Prostate gland (tissue), 2 donors: ENCODE results near the gene MSS51. TPM values are rescaled to one million over a fixed set of nuclear protein-coding genes. Genes with fewer than 3 reads are reported as not detected.

ENCODE experiments used
- DNase-seq: peaks from one replicate; pipeline ENCODE4 v3.0.0-alpha.2; 2019; ENCODE audit warnings: low spot score
- H3K27ac ChIP-seq, 2 donors: fragments of 200-600 bp; sonication (generic); 2 replicates each; pipeline ENCODE4 v1.5.1; 2017 to 2019
- H3K27me3 ChIP-seq: fragments of 200-600 bp; sonication (generic); replicated peaks from 2 replicates; pipeline ENCODE4 v1.5.1; 2019; ENCODE audit not compliant: insufficient read depth
- H3K36me3 ChIP-seq, 2 donors: fragments of 200-600 bp; sonication (generic); 1 replicate in 1 of 2; 2 replicates in 1 of 2; pipeline versions ENCODE4 v1.5.1 to v1.8.1; 2017 to 2019
- H3K4me1 ChIP-seq: fragments of 200-600 bp; sonication (generic); replicated peaks from 2 replicates; pipeline ENCODE4 v1.5.1; 2019
- H3K4me3 ChIP-seq, 2 donors: fragments of 200-600 bp; sonication (generic); 2 replicates each; pipeline ENCODE4 v1.5.1; 2017 to 2019
- H3K9me3 ChIP-seq: fragments of 200-600 bp; sonication (generic); 2 replicates; pipeline ENCODE4 v1.5.1; 2017
- CTCF ChIP-seq, 4 experiments: fragments of 200-600 bp in 2 of 4; fragments of 450-650 bp in 2 of 4; sonication (generic) in 2 of 4; IDR thresholded peaks; 1 replicate in 3 of 4; 2 replicates in 1 of 4; pipeline ENCODE4 v1.5.1; 2016 to 2019; ENCODE audit warnings: antibody characterized with exemption in 4 of 4, mild to moderate bottlenecking in 2 of 4, moderate library complexity in 2 of 4
- POLR2A ChIP-seq: fragments of 450-650 bp; IDR thresholded peaks from one replicate; pipeline ENCODE4 v1.6.1; 2016; ENCODE audit warnings: antibody characterized with exemption, mild to moderate bottlenecking
- POLR2AphosphoS5 ChIP-seq: sonication (generic); formaldehyde crosslinking; IDR thresholded peaks from one replicate; pipeline ENCODE4 v1.6.1; 2017; ENCODE audit warnings: antibody characterized with exemption
- WGBS: methylation state at CpG from one replicate; pipeline ENCODE4 v1.1.5; 2018; 5-methylcytosine and 5-hydroxymethylcytosine counted together
- intact Hi-C: fragments of 100-400 bp; cut with DNase I; formaldehyde crosslinking; loops from one replicate; pipeline ENCODE4 v1.14.2; 2022
- total RNA-seq, 2 donors: library from RNA; depleted of rRNA; stranded (reverse); fragments of >200 nt; gene quantifications; one replicate each; pipeline ENCODE4 v1.1.0, GENCODE V29; 2016

The MSS51 gene
- total RNA-seq, 2 donors from 2014 or later, result 2.2 to 2.4 TPM

- DNase-seq, result no peak
- Histone ChIP-seq H3K36me3 (peaks cover 4 to 7% of the 10 kb centered on the region in 2 donors), H3K4me3 (no peak overlapping the region), H3K27me3 (no peaks in the 10 kb centered on the region), H3K27ac (no peak overlapping the region), H3K9me3 (no peaks in the 10 kb centered on the region), H3K4me1 (no peaks in the 10 kb centered on the region)
- TF ChIP-seq POLR2AphosphoS5 (no peak), CTCF (IDR thresholded peaks at IDR 0.05) (no peak), POLR2A (no peak)
- intact Hi-C loops, result no loop called here
- 94% methylated on average over 4 of the region's 4 CpGs for WGBS
These were observed 45.1 kb downstream of the MSS51 start for GRCh38 chr10:73388228-73388627.

- Histone ChIP-seq H3K9me3 (no peaks in the 10 kb centered on the region), H3K4me1 (no peaks in the 10 kb centered on the region), H3K27ac (no peak overlapping the region), H3K27me3 (no peaks in the 10 kb centered on the region), H3K4me3 (no peak overlapping the region), H3K36me3 (peaks cover 7 to 9% of the 10 kb centered on the region in 2 donors)
- intact Hi-C loops, result no loop called here
- DNase-seq, result no peak
- WGBS, result 94% methylated on average over 7 of the region's 7 CpGs
- no peak for TF ChIP-seq POLR2AphosphoS5
- no peak for TF ChIP-seq POLR2A
- TF ChIP-seq CTCF (IDR thresholded peaks at IDR 0.05), result no peak
These were observed 46.8 kb downstream of the MSS51 start for GRCh38 chr10:73386583-73386982.

- DNase-seq, result no peak
- Histone ChIP-seq H3K4me1 (no peaks in the 10 kb centered on the region), H3K9me3 (no peaks in the 10 kb centered on the region), H3K27me3 (no peaks in the 10 kb centered on the region), H3K36me3 (peaks cover 8 to 9% of the 10 kb centered on the region in 2 donors), H3K27ac (no peak overlapping the region), H3K4me3 (no peak overlapping the region)
- TF ChIP-seq POLR2A, result no peak
- no peak for TF ChIP-seq POLR2AphosphoS5
- TF ChIP-seq CTCF (IDR thresholded peaks at IDR 0.05), result no peak
- WGBS, result 78% methylated on average over 1 of the region's 1 CpG
- intact Hi-C loops, result no loop called here
These were observed 54.2 kb downstream of the MSS51 start for GRCh38 chr10:73379064-73379748.

GRCh38 chr10:73376679-73377078 is 56.7 kb downstream of the MSS51 start:
- 41% methylated on average over 3 of the region's 3 CpGs for WGBS

More at GRCh38 chr10:73376679-73377078, 56.7 kb downstream of the MSS51 start:
- intact Hi-C loops, result no loop called here
- TF ChIP-seq POLR2A (no peak), POLR2AphosphoS5 (no peak), CTCF (IDR thresholded peaks at IDR 0.05) (no peak)
- Histone ChIP-seq H3K9me3 (no peaks in the 10 kb centered on the region), H3K4me3 (no peak overlapping the region), H3K27me3 (no peaks in the 10 kb centered on the region), H3K4me1 (no peaks in the 10 kb centered on the region), H3K36me3 (peaks cover 5 to 9% of the 10 kb centered on the region in 2 donors), H3K27ac (no peak overlapping the region)
- no peak for DNase-seq

Other genes starting within 250 kb of the MSS51 start
- 10 to 100 TPM; 17.4 to 26.2 TPM for gene DNAJC9, start 186.3 kb downstream of the MSS51 start, total RNA-seq
- gene MRPS16, start 180.9 kb downstream of the MSS51 start, total RNA-seq, result 10 to 100 TPM; 47.0 to 51.9 TPM
- 10 to 100 TPM in 1 of 2 donors, 1 to 10 TPM in 1; 7.2 to 11.9 TPM for gene CFAP70, start 74.7 kb downstream of the MSS51 start, total RNA-seq
- 100 to 1,000 TPM in 1 of 2 donors, 10 to 100 TPM in 1; 98.9 to 117 TPM for gene ANXA7, start 19.5 kb downstream of the MSS51 start, total RNA-seq
- gene PPP3CB, start 62.5 kb upstream of the MSS51 start, total RNA-seq, result 10 to 100 TPM; 38.6 to 44.3 TPM
- 10 to 100 TPM; 53.0 to 79.6 TPM for gene USP54, start 157.8 kb upstream of the MSS51 start, total RNA-seq
- gene MYOZ1, start 207.9 kb upstream of the MSS51 start, total RNA-seq, result 1 to 10 TPM; 1.6 to 3.3 TPM
- under 1 TPM; 0.23 to 0.77 TPM for gene SYNPO2L, start 222.5 kb upstream of the MSS51 start, total RNA-seq